GM12892 (cell line): Measurements from ENCODE around the gene PEX26.

Experiments
- POLR2A ChIP-seq: IDR thresholded peaks from 2 replicates; pipeline ENCODE4 v1.6.1; 2011; ENCODE audit warnings: low read depth, low read length, control low read depth
- POLR2AphosphoS5 ChIP-seq: IDR thresholded peaks from 2 replicates; pipeline ENCODE4 v1.6.1; 2011; ENCODE audit warnings: low read depth, low read length, control low read depth

- TF ChIP-seq POLR2A: no peak
- TF ChIP-seq POLR2AphosphoS5: no peak
Observed at GRCh38 chr22:18058371-18059093, 19.3 kb upstream of the PEX26 start.
